Spleen (tissue), 7 donors: ENCODE data around the gene PCCA.

Experiments used
- POLR2A ChIP-seq, 3 donors: fragments of 450-650 bp; IDR thresholded peaks; one replicate each; pipeline ENCODE4 v1.5.1; 2017; ENCODE audit warnings: antibody characterized with exemption in 3 of 3, mild to moderate bottlenecking in 1 of 3
- TF ChIP-seq, protein P1 (sequence below), 11 experiments: fragments of 200-600 bp in 7 of 11; fragments of 450-650 bp in 4 of 11; sonication (generic) in 4 of 11; IDR thresholded peaks in 8 of 11; conservative IDR thresholded peaks in 3 of 11; 1 replicate in 7 of 11; 2 replicates in 4 of 11; pipeline versions ENCODE4 v1.4.0 to v1.8.0; 2016 to 2021; ENCODE audit warnings: antibody characterized with exemption in 11 of 11, inconsistent platforms in 4 of 11, mild to moderate bottlenecking in 1 of 11
- donor health status: DM: no; HTN: no; CAD: no; lungs with moderate emphysema.
- donor health status: DM: no; HTN: no; CAD: no.
- donor health status: DM: no; HTN: no; CAD: no.

DNA sequence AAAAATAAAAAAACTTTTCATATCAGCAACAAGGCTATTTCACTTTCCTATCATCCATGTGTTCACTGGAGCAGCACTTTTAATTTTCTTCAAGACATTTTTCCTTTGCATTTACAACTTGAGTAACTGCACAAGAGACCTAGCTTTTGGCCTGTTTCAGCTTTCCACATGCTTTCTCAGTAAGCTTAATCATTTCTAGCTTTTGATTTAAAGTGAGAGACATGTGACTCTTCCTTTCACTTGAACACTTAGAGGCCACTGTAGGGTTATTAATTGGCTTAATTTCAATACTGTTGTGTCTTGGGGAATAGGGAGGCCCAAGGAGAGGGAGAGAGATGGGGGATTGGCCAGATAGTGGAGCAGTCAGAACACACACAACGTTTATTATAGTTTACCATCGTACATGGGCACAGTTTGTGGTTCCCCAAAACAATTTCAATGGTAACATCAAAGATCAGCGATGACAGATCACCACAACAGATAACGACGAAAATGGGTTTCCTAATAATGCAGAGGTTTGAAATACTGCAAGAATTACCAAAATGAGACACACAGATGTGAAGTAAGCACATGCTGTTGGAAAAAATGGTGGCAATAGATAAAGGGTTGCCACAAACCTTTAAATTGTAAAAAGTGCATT lies 382.1 kb downstream of the PCCA start:
- TF ChIP-seq, protein P1, sequence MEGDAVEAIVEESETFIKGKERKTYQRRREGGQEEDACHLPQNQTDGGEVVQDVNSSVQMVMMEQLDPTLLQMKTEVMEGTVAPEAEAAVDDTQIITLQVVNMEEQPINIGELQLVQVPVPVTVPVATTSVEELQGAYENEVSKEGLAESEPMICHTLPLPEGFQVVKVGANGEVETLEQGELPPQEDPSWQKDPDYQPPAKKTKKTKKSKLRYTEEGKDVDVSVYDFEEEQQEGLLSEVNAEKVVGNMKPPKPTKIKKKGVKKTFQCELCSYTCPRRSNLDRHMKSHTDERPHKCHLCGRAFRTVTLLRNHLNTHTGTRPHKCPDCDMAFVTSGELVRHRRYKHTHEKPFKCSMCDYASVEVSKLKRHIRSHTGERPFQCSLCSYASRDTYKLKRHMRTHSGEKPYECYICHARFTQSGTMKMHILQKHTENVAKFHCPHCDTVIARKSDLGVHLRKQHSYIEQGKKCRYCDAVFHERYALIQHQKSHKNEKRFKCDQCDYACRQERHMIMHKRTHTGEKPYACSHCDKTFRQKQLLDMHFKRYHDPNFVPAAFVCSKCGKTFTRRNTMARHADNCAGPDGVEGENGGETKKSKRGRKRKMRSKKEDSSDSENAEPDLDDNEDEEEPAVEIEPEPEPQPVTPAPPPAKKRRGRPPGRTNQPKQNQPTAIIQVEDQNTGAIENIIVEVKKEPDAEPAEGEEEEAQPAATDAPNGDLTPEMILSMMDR (IDR thresholded peaks at IDR 0.05 in 8 of 11, conservative IDR thresholded peaks at IDR 0.05 in 3 of 11), result no peak
- TF ChIP-seq POLR2A (IDR thresholded peaks at IDR 0.05), result no peak
